Keratinocyte (primary cell): Measurements from ENCODE around the gene LANCL2. TPM values are rescaled to one million over a fixed set of nuclear protein-coding genes. Genes with fewer than 3 reads are reported as not detected.

ENCODE experiments used
- DNase-seq: peaks from one replicate; pipeline ENCODE4 v3.0.0-alpha.2; 2011; ENCODE audit warnings: low read depth, missing footprints, low spot score
- FAIRE-seq: peaks from 2 replicates; lab custom pipeline; 2011; peaks lifted over from hg19 to GRCh38; lab: Jason Lieb, UNC
- H2AFZ ChIP-seq: 2 replicates; pipeline ENCODE4 v1.6.0; 2012; ENCODE audit warnings: low read length, control low read depth, inconsistent platforms; ENCODE audit not compliant: control insufficient read depth
- H3K27ac ChIP-seq: 2 replicates; pipeline ENCODE4 v1.5.1; 2011; ENCODE audit warnings: low read length; ENCODE audit not compliant: control insufficient read depth, insufficient read depth
- H3K27me3 ChIP-seq: 3 replicates; pipeline ENCODE4 v1.6.0; 2011; ENCODE audit warnings: low read length; ENCODE audit not compliant: control insufficient read depth, insufficient read depth; ENCODE audit errors: extremely low read depth
- H3K36me3 ChIP-seq, 2 experiments: 2 replicates in 1 of 2; 3 replicates in 1 of 2; pipeline ENCODE4 v1.5.1; 2011; ENCODE audit warnings: low read length in 2 of 2, mild to moderate bottlenecking in 1 of 2; ENCODE audit not compliant: control insufficient read depth in 2 of 2, insufficient read depth in 2 of 2; ENCODE audit errors: extremely low read depth in 1 of 2
- H3K4me1 ChIP-seq: 3 replicates; pipeline ENCODE4 v1.5.1; 2011; ENCODE audit warnings: low read length; ENCODE audit not compliant: control insufficient read depth, insufficient read depth; ENCODE audit errors: extremely low read depth
- H3K4me2 ChIP-seq: 3 replicates; pipeline ENCODE4 v1.6.0; 2011; ENCODE audit warnings: low read depth, low read length; ENCODE audit not compliant: control insufficient read depth, insufficient read depth; ENCODE audit errors: extremely low read depth
- H3K4me3 ChIP-seq, 3 experiments: fragments of 200-600 bp in 1 of 3; sonication (generic) in 1 of 3; 2 replicates in 2 of 3; 3 replicates in 1 of 3; pipeline ENCODE4 v1.5.1; 2011 to 2016; ENCODE audit warnings: low read length in 3 of 3, mild to moderate bottlenecking in 3 of 3, control low read depth in 2 of 3, inconsistent platforms in 1 of 3, low read depth in 1 of 3, mixed read lengths in 1 of 3, mixed run types in 1 of 3, moderate library complexity in 1 of 3; ENCODE audit not compliant: control insufficient read depth in 2 of 3, insufficient read depth in 2 of 3; ENCODE audit errors: extremely low read depth in 1 of 3
- H3K79me2 ChIP-seq: 2 replicates; pipeline ENCODE4 v1.6.0; 2012; ENCODE audit warnings: low read length; ENCODE audit not compliant: control insufficient read depth, insufficient read depth
- H3K9ac ChIP-seq: 3 replicates; pipeline ENCODE4 v1.6.0; 2011; ENCODE audit warnings: low read length; ENCODE audit not compliant: control insufficient read depth, insufficient read depth; ENCODE audit errors: extremely low read depth
- H3K9me1 ChIP-seq: 3 replicates; pipeline ENCODE4 v1.6.0; 2011; ENCODE audit warnings: low read length; ENCODE audit not compliant: control insufficient read depth, insufficient read depth; ENCODE audit errors: extremely low read depth
- H3K9me3 ChIP-seq: 2 replicates; pipeline ENCODE4 v1.5.1; 2012; ENCODE audit warnings: low read depth, low read length; ENCODE audit not compliant: control insufficient read depth
- H4K20me1 ChIP-seq: 3 replicates; pipeline ENCODE4 v1.6.0; 2011; ENCODE audit warnings: low read length; ENCODE audit not compliant: control insufficient read depth, insufficient read depth; ENCODE audit errors: extremely low read depth
- CTCF ChIP-seq, 3 experiments: IDR thresholded peaks in 1 of 3; conservative IDR thresholded peaks in 1 of 3; optimal IDR thresholded peaks in 1 of 3; 2 replicates in 2 of 3; 3 replicates in 1 of 3; pipeline versions ENCODE3 to v1.5.1; 2011; ENCODE audit warnings: low read length in 3 of 3, mild to moderate bottlenecking in 3 of 3, moderate library complexity in 2 of 3, control low read depth in 1 of 3, inconsistent platforms in 1 of 3; ENCODE audit not compliant: insufficient read depth in 2 of 3; ENCODE audit errors: extremely low read depth in 1 of 3
- EZH2 ChIP-seq: IDR thresholded peaks from one replicate; pipeline ENCODE4 v1.6.1; 2012; ENCODE audit warnings: inconsistent platforms, mild to moderate bottlenecking, low read length, moderate library complexity
- dilution Hi-C: fragments of 300-500 bp; cut with MboI; formaldehyde crosslinking; loops from one replicate; pipeline ENCODE4 v1.7.0; 2020; ENCODE audit warnings: low sequenced_read_pairs; ENCODE audit not compliant: extremely low pct_ligation_motif_present
- polyA plus RNA-seq, 5 experiments: library from polyadenylated mRNA; depleted of rRNA in 3 of 5; stranded (reverse) in 3 of 5; stranded (forward) in 1 of 5; unstranded in 1 of 5; fragments of >200 nt; gene quantifications; 1 replicate in 1 of 5; 2 replicates in 3 of 5; 3 replicates in 1 of 5; pipeline versions ENCODE4 v1.2.1 to v1.2.3, GENCODE V29; 2011 to 2012; ENCODE audit warnings: missing spikeins in 2 of 5, low read depth in 1 of 5, low replicate concordance in 1 of 5

The LANCL2 gene
- polyA plus RNA-seq, 1 donor (not counting 4 experiments of a cell fraction or from before 2014, with no cell fraction given), result 14.5 TPM

- Histone ChIP-seq H4K20me1 (no peaks in the 10 kb centered on the region), H3K4me3 (no peak overlapping the region), H3K36me3 (peaks cover 0 to 3% of the 10 kb centered on the region in 2 experiments), H3K9me1 (no peaks in the 10 kb centered on the region), H3K27ac (no peak overlapping the region), H3K9ac (no peak overlapping the region), H2AFZ (no peak overlapping the region), H3K27me3 (no peaks in the 10 kb centered on the region), H3K9me3 (no peaks in the 10 kb centered on the region), H3K4me2 (no peak overlapping the region), H3K4me1 (no peaks in the 10 kb centered on the region), H3K79me2 (no peaks in the 10 kb centered on the region)
- DNase-seq (no peak), FAIRE-seq (no peak)
- dilution Hi-C loops, result loop anchor here (25.0 kb wide), 1 partner anchor 119 kb away; no protein-coding TSS in a partner anchor
- TF ChIP-seq EZH2, result no peak
- no peak for TF ChIP-seq CTCF (optimal IDR thresholded peaks at IDR 0.05 in 1 of 3, IDR thresholded peaks at IDR 0.05 in 1 of 3, conservative IDR thresholded peaks at IDR 0.05 in 1 of 3; ENCODE audit: extremely low read depth in 1 of 3, insufficient read depth in 2 of 3, low read length in 3 of 3)
These were observed 40.9 kb downstream of the LANCL2 start for GRCh38 chr7:55405856-55406541.

DNA sequence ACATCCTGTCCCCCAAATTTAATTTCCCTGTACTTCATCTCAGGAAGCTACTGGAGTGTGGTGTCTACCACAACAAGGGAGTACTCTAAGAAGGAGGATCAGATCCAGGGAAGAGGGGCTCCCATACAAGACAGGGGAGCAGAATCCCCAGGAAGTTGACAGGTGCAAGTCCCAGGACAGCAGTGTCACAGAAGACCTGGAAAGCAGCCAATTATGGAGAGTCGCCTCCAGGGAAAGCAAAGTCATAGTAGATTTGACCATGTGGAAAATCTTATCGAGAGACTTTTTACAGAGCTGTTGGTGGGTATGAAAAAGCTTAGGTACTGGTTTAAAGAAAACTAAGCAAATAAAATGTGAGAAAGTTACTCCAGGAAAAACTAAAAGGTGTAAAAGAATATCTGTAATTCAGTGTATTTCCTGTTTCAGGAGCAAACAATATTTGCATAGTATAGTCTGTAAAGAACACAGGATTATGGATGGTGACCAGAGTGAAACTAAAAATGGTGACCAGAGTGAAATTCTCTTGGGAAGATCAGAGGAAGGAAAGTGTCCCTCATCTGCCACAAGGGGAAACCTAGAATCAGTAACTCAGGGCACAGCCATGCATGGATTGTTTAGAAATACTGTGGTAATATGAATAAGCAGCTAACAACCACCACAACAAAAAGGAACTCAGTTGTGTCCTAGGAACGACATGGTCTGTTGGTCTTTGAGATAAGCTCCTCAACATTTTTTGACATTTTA lies 44.5 kb downstream of the LANCL2 start:
- Histone ChIP-seq H3K4me2 (no peak overlapping the region), H3K4me3 (no peak overlapping the region), H3K27me3 (no peaks in the 10 kb centered on the region), H3K9me3 (no peaks in the 10 kb centered on the region), H3K27ac (no peak overlapping the region), H3K4me1 (no peaks in the 10 kb centered on the region), H3K79me2 (no peaks in the 10 kb centered on the region), H3K36me3 (peaks cover 0 to 1% of the 10 kb centered on the region in 2 experiments), H2AFZ (no peak overlapping the region), H3K9me1 (no peaks in the 10 kb centered on the region), H4K20me1 (no peaks in the 10 kb centered on the region), H3K9ac (no peak overlapping the region)
- DNase-seq, result no peak
- no peak for FAIRE-seq
- dilution Hi-C loops, result loop anchor here (25.0 kb wide), 1 partner anchor 122 kb away; no protein-coding TSS in a partner anchor
- TF ChIP-seq EZH2 (no peak), CTCF (optimal IDR thresholded peaks at IDR 0.05 in 1 of 3, IDR thresholded peaks at IDR 0.05 in 1 of 3, conservative IDR thresholded peaks at IDR 0.05 in 1 of 3; ENCODE audit: extremely low read depth in 1 of 3, insufficient read depth in 2 of 3, low read length in 3 of 3) (no peak)
